Mesenchymal stem cell (in vitro differentiated cells and primary cell): ENCODE data around the gene VSIG10.
"Not testable (repeated sequence)": the region's sequence is repeated elsewhere in the genome, so short reads cannot be mapped to it uniquely, and the experiment has no call there.

Experiments
- DNase-seq: peaks from one replicate; pipeline ENCODE4 v3.0.0-alpha.2; 2013
- H2AFZ ChIP-seq: one replicate; pipeline ENCODE4 v1.6.1; 2013; ENCODE audit warnings: low read depth, mild to moderate bottlenecking, control low read depth, inconsistent platforms, low read length, moderate library complexity
- H2AK5ac ChIP-seq: 2 replicates; pipeline ENCODE4 v1.6.1; 2013; ENCODE audit warnings: low read length, moderate library complexity, mild to moderate bottlenecking, inconsistent platforms; ENCODE audit not compliant: severe bottlenecking
- H2BK120ac ChIP-seq: one replicate; pipeline ENCODE4 v1.6.1; 2013; ENCODE audit warnings: low read depth, mild to moderate bottlenecking, inconsistent platforms, low read length, moderate library complexity
- H2BK12ac ChIP-seq, 2 experiments: one replicate each; pipeline ENCODE4 v1.6.1; 2013; ENCODE audit warnings: inconsistent platforms in 2 of 2, low read length in 2 of 2, mild to moderate bottlenecking in 2 of 2, moderate library complexity in 2 of 2, control low read depth in 1 of 2
- H2BK15ac ChIP-seq: one replicate; pipeline ENCODE4 v1.6.1; 2013; ENCODE audit warnings: mild to moderate bottlenecking, low read depth, inconsistent platforms; ENCODE audit not compliant: poor library complexity, severe bottlenecking
- H2BK5ac ChIP-seq: 2 replicates; pipeline ENCODE4 v1.6.1; 2013; ENCODE audit warnings: low read depth, mild to moderate bottlenecking, low read length, control low read depth, inconsistent platforms; ENCODE audit not compliant: poor library complexity, severe bottlenecking
- H3K14ac ChIP-seq, 2 experiments: one replicate each; pipeline ENCODE4 v1.6.1; 2013; ENCODE audit warnings: inconsistent platforms in 2 of 2, low read length in 2 of 2, control low read depth in 1 of 2, mild to moderate bottlenecking in 1 of 2, moderate library complexity in 1 of 2
- H3K18ac ChIP-seq, 2 experiments: one replicate each; pipeline ENCODE4 v1.6.1; 2013; ENCODE audit warnings: inconsistent platforms in 2 of 2, low read length in 2 of 2, control low read depth in 1 of 2, low read depth in 1 of 2, mild to moderate bottlenecking in 1 of 2
- H3K23ac ChIP-seq, 2 experiments: one replicate each; pipeline ENCODE4 v1.6.1; 2013; ENCODE audit warnings: inconsistent platforms in 2 of 2, low read length in 2 of 2, mild to moderate bottlenecking in 2 of 2, moderate library complexity in 2 of 2, control low read depth in 1 of 2
- H3K27ac ChIP-seq: 2 replicates; pipeline ENCODE4 v1.5.1; 2013; ENCODE audit warnings: mild to moderate bottlenecking, moderate library complexity, low read length, control low read depth, inconsistent platforms; ENCODE audit not compliant: poor library complexity, severe bottlenecking
- H3K27me3 ChIP-seq, 2 experiments: 2 replicates each; pipeline versions ENCODE4 v1.6.1 to v1.7.0; 2013; ENCODE audit warnings: low read length in 2 of 2, mild to moderate bottlenecking in 2 of 2, moderate library complexity in 2 of 2, control low read depth in 1 of 2, inconsistent platforms in 1 of 2; ENCODE audit not compliant: control insufficient read depth in 1 of 2, insufficient read depth in 1 of 2
- H3K36me3 ChIP-seq, 2 experiments: 2 replicates each; pipeline versions ENCODE4 v1.6.1 to v1.7.0; 2013; ENCODE audit warnings: low read length in 2 of 2, control low read depth in 1 of 2, inconsistent platforms in 1 of 2, low read depth in 1 of 2, mild to moderate bottlenecking in 1 of 2; ENCODE audit not compliant: insufficient read depth in 2 of 2, control insufficient read depth in 1 of 2
- H3K4ac ChIP-seq, 2 experiments: one replicate each; pipeline ENCODE4 v1.6.1; 2013; ENCODE audit warnings: inconsistent platforms in 2 of 2, low read length in 2 of 2, mild to moderate bottlenecking in 2 of 2, moderate library complexity in 2 of 2, control low read depth in 1 of 2, low read depth in 1 of 2
- H3K4me1 ChIP-seq: 2 replicates; pipeline ENCODE4 v1.6.1; 2013; ENCODE audit warnings: low read depth, low read length, control low read depth; ENCODE audit not compliant: control insufficient read depth, insufficient read depth
- H3K4me2 ChIP-seq: 2 replicates; pipeline ENCODE4 v1.6.1; 2013; ENCODE audit warnings: low read length, mild to moderate bottlenecking, inconsistent platforms; ENCODE audit not compliant: poor library complexity, severe bottlenecking
- H3K4me3 ChIP-seq, 2 experiments: 2 replicates each; pipeline versions ENCODE4 v1.5.1 to v1.7.0; 2013; ENCODE audit warnings: low read length in 2 of 2, mild to moderate bottlenecking in 2 of 2, control low read depth in 1 of 2, low read depth in 1 of 2; ENCODE audit not compliant: insufficient read depth in 1 of 2
- H3K79me1 ChIP-seq: replicated peaks from 2 replicates; pipeline ENCODE4 v1.6.1; 2013; ENCODE audit warnings: mild to moderate bottlenecking, control low read depth, low read length, inconsistent platforms; ENCODE audit not compliant: poor library complexity, severe bottlenecking
- H3K9ac ChIP-seq: 2 replicates; pipeline ENCODE4 v1.7.0; 2013; ENCODE audit warnings: mild to moderate bottlenecking, low read length, moderate library complexity
- H3K9me3 ChIP-seq: 2 replicates; pipeline ENCODE4 v1.7.0; 2013; ENCODE audit warnings: mild to moderate bottlenecking, low read length; ENCODE audit not compliant: control insufficient read depth
- H4K8ac ChIP-seq: one replicate; pipeline ENCODE4 v1.6.1; 2013; ENCODE audit warnings: inconsistent platforms, mild to moderate bottlenecking, low read length, moderate library complexity
- H4K91ac ChIP-seq: one replicate; pipeline ENCODE4 v1.6.1; 2013; ENCODE audit warnings: mild to moderate bottlenecking, low read length, inconsistent platforms
- WGBS: methylation state at CpG from one replicate; pipeline ENCODE4 v1.1.7; 2013; ENCODE audit warnings: mixed read lengths; 5-methylcytosine and 5-hydroxymethylcytosine counted together

VSIG10 gene

DNA sequence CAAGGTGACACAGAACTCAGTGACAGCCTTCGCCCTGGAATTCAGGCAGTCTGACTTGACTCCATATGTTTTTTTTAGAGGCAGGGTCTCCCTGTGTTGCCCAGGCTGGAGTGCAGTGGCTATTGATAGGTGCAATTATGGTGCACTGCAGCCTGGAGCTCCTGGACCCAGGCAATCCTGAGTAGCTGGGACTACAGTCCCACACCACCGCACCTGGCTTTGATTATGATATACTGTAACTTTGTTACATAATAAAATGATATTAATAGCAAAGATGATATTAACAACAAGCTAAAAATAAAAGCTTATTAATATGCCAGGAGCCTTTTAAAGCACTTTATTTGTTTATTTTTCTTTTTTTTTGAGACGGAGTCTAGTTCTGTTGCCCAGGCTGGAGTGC lies 9.8 kb downstream of the VSIG10 start:
- Histone ChIP-seq H4K91ac (no peak overlapping the region), H3K4me3 (no peak overlapping the region), H3K14ac (no peak overlapping the region), H3K9ac (no peak overlapping the region), H3K36me3 (peaks cover 0 to 12% of the 10 kb centered on the region in 2 experiments), H2BK120ac (no peak overlapping the region), H2AK5ac (no peak overlapping the region), H3K27ac (no peak overlapping the region), H2AFZ (no peak overlapping the region), H3K23ac (no peak overlapping the region), H2BK15ac (no peak overlapping the region), H3K9me3 (no peaks in the 10 kb centered on the region), H3K27me3 (no peaks in the 10 kb centered on the region), H2BK12ac (no peak overlapping the region), H3K18ac (no peak overlapping the region), H3K4me2 (no peak overlapping the region), H3K79me1 (peaks cover 10% of the 10 kb centered on the region), H4K8ac (no peak overlapping the region), H2BK5ac (no peak overlapping the region), H3K4me1 (peaks cover 3% of the 10 kb centered on the region), H3K4ac (no peak overlapping the region)
- 83% methylated on average over 2 of the region's 3 CpGs for WGBS
- no peak for DNase-seq

DNA sequence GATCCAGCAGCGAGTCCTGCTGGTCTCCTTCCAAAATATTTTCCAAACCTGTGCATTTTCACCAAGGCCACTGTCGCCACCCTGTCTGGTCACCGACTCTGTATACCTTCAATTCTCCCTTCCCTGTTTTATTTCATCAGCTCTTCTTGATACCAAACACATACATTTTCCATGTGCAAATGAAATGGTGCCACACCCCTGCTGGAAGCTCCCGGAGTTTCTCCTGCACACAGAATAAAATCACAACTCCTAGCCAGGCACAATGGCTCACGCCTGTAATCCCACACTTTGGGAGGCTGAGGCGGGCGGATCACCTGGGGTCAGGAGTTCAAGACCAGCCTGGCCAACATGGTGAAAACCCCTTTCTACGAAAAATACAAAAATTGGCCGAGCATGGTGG lies 14.0 kb downstream of the VSIG10 start:
- 96% methylated on average over 9 of the region's 9 CpGs for WGBS
- Histone ChIP-seq H3K4me3 (no peak overlapping the region), H3K14ac (no peak overlapping the region), H3K18ac (no peak overlapping the region), H3K36me3 (peaks cover 0 to 9% of the 10 kb centered on the region in 2 experiments), H3K9me3 (no peaks in the 10 kb centered on the region), H2BK5ac (no peak overlapping the region), H3K4me1 (peaks cover 5% of the 10 kb centered on the region), H2BK15ac (no peak overlapping the region), H3K23ac (no peak overlapping the region), H3K79me1 (peaks cover 15% of the 10 kb centered on the region), H2BK120ac (no peak overlapping the region), H3K4me2 (no peak overlapping the region), H2AK5ac (no peak overlapping the region), H3K9ac (no peak overlapping the region), H4K8ac (no peak overlapping the region), H2AFZ (no peak overlapping the region), H3K27me3 (no peaks in the 10 kb centered on the region), H3K27ac (no peak overlapping the region), H4K91ac (no peak overlapping the region), H3K4ac (no peak overlapping the region), H2BK12ac (no peak overlapping the region)
- DNase-seq: no peak

DNA sequence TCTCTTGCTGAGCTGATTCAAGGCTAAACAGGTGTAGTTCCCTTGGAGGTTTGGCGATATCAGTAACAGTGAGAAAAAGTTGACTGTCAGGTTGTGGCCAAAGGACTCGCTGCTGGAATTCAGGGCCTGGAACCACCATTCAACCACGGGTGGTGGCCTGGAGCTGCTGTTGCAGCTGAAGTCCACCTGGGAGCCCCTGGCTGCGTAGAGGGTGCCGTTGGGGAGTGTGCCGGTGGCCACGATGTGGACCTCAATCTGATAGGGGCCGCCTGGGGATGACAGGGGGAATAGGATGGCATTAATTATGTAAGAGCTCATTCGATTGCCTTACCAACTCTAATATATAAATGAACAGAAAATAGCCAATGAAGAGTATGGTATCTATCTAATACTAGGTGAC lies 21.6 kb downstream of the VSIG10 start:
- Histone ChIP-seq H3K18ac (no peak overlapping the region), H2AFZ (no peak overlapping the region), H4K91ac (no peak overlapping the region), H2BK120ac (no peak overlapping the region), H3K36me3 (peaks cover 15 to 28% of the 10 kb centered on the region in 2 experiments), H3K23ac (no peak overlapping the region), H3K4ac (no peak overlapping the region), H3K4me3 (no peak overlapping the region), H2BK12ac (no peak overlapping the region), H4K8ac (no peak overlapping the region), H3K14ac (no peak overlapping the region), H3K27me3 (no peaks in the 10 kb centered on the region), H2AK5ac (no peak overlapping the region), H3K4me2 (no peak overlapping the region), H3K27ac (no peak overlapping the region), H3K79me1 (peaks cover 9% of the 10 kb centered on the region), H3K4me1 (no peaks in the 10 kb centered on the region), H3K9ac (no peak overlapping the region), H3K9me3 (no peaks in the 10 kb centered on the region), H2BK5ac (no peak overlapping the region), H2BK15ac (no peak overlapping the region)
- DNase-seq: no peak
- WGBS: 85% methylated on average over 7 of the region's 9 CpGs

DNA sequence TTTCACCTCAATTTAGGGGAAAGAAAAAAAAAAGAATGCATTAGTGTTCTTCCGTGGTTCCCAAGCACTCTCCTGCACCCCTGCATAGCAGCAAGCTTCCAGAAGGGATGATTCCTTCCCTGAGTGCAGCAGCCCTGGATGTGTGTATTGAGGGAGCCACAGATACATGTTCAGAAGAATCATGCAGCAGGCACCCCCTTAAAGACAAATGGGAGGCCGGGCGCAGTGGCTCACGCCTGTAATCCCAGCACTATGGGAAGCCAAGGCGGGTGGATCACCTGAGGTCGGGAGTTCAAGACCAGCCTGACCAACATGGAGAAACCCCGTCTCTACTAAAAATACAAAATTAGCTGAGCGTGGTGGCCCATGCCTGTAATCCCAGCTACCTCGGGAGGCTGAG lies 22.3 kb downstream of the VSIG10 start:
- not testable (repeated sequence) for H2BK12ac ChIP-seq, H4K8ac ChIP-seq, H3K14ac ChIP-seq, H3K23ac ChIP-seq, H2AFZ ChIP-seq, H2BK120ac ChIP-seq, H3K27me3 ChIP-seq, H3K79me1 ChIP-seq, H2BK5ac ChIP-seq, H4K91ac ChIP-seq, H3K18ac ChIP-seq, H3K9me3 ChIP-seq, H3K27ac ChIP-seq, DNase-seq, H3K4ac ChIP-seq, H3K4me1 ChIP-seq, H3K9ac ChIP-seq, H2BK15ac ChIP-seq, H3K4me3 ChIP-seq, H2AK5ac ChIP-seq, H3K4me2 ChIP-seq
- peaks cover 15 to 28% of the 10 kb centered on the region in 2 experiments for H3K36me3 ChIP-seq
- 96% methylated on average over 6 of the region's 9 CpGs for WGBS
